Psoas muscle (tissue), 8 donors: Measurements from ENCODE around the gene KIF16B. TPM values are rescaled to one million over a fixed set of nuclear protein-coding genes. Genes with fewer than 3 reads are reported as not detected.

Experiments
- ATAC-seq, 4 donors: fragments of 200-7000 bp; cut with Tn5 transposase; one replicate each; pipeline ENCODE4 v1.9.1; 2020; ENCODE audit warnings: moderate library complexity in 3 of 4, mild to moderate bottlenecking in 2 of 4
- DNase-seq, 2 donors: peaks; one replicate each; pipeline ENCODE4 v3.0.0-alpha.2; 2020
- H3K27ac ChIP-seq: fragments of 200-600 bp; one replicate; pipeline ENCODE4 v1.8.0; 2022
- H3K27me3 ChIP-seq, 3 donors: fragments of 200-600 bp in 1 of 3; one replicate each; pipeline versions ENCODE4 v1.6.1 to v1.8.0; 2013 to 2022; ENCODE audit warnings: low read length in 2 of 3, mild to moderate bottlenecking in 2 of 3, moderate library complexity in 1 of 3; ENCODE audit not compliant: insufficient read depth in 3 of 3
- H3K36me3 ChIP-seq, 2 donors: fragments of 200-600 bp in 1 of 2; one replicate each; pipeline versions ENCODE4 v1.6.1 to v1.8.0; 2013 to 2022; ENCODE audit warnings: low read depth in 1 of 2, mild to moderate bottlenecking in 1 of 2, moderate library complexity in 1 of 2; ENCODE audit not compliant: insufficient read depth in 1 of 2
- H3K4me1 ChIP-seq: fragments of 200-600 bp; one replicate; pipeline ENCODE4 v1.8.0; 2022
- H3K4me3 ChIP-seq: fragments of 200-600 bp; one replicate; pipeline ENCODE4 v1.8.0; 2022; ENCODE audit warnings: mild to moderate bottlenecking
- H3K9me3 ChIP-seq: fragments of 200-600 bp; one replicate; pipeline ENCODE4 v1.8.0; 2022
- CTCF ChIP-seq: fragments of 200-600 bp; IDR thresholded peaks from one replicate; pipeline ENCODE4 v1.8.0; 2022; ENCODE audit warnings: antibody characterized with exemption
- WGBS, 3 donors: extraction: QIAGEN DNeasy Blood & Tissue Kit; methylation state at CpG; one replicate each; pipeline versions ENCODE4 v1.1.6 to v1.1.7; 2013; 5-methylcytosine and 5-hydroxymethylcytosine counted together
- intact Hi-C, 2 donors: fragments of 100-400 bp; cut with DNase I; formaldehyde crosslinking; loops; one replicate each; pipeline versions ENCODE4 v1.11.0 to v1.14.2; 2022
- polyA plus RNA-seq, 3 donors: library from polyadenylated mRNA; stranded (reverse); fragments of 200-250 nt; gene quantifications; one replicate each; pipeline ENCODE4 v1.2.3, GENCODE V29; 2013
- total RNA-seq, 4 donors: library from RNA; stranded (reverse); fragmentation: NEBNext Ultra II Directional in 2 of 4; extraction: Animal tissue kit (Norgen Biotek cat#: 25700) in 2 of 4; gene quantifications; one replicate each; pipeline versions ENCODE4 v1.2.1 to v1.2.4, GENCODE V29; 2021 to 2023
- donor health status: healthy with polysubstance abuse.
- donor health status: DM: no; HTN: no; CAD: no; lungs with moderate emphysema.
- donor health status: Bipolar disorder and iron deficiency.
- donor health status: healthy.
- donor health status: DM: yes; HTN: yes; CAD: no.
- donor health status: DM: no; HTN: no; CAD: no.
- donor health status: DM: no; HTN: no; CAD: no.
- donor health status: DM: yes; HTN: yes; CAD: no.

KIF16B gene
- total and polyA plus RNA-seq, 7 donors, result 18.1 to 30.6 (median 24.1) TPM

- ATAC-seq (no peak), DNase-seq (no peak)
- H3K27ac ChIP-seq, result no peak overlapping the region
- TF ChIP-seq CTCF, result no peak
- WGBS, 3 donors, result 60 to 74% (median 71%) methylated on average over 4 of the region's 4 CpGs
- no peaks in the 10 kb centered on the region for H3K27me3 ChIP-seq
- intact Hi-C loops, result no loop called here
- no peaks in the 10 kb centered on the region for H3K4me1 ChIP-seq
- H3K4me3 ChIP-seq, result no peak overlapping the region
- H3K36me3 ChIP-seq, result peaks cover 9 to 35% of the 10 kb centered on the region in 2 donors
- H3K9me3 ChIP-seq, result no peaks in the 10 kb centered on the region
Measured at GRCh38 chr20:16514140-16514539, 59.1 kb downstream of the KIF16B start.

- WGBS, 3 donors, result 78 to 85% (median 81%) methylated on average over 8 of the region's 8 CpGs
- no peak for ATAC-seq
- no peak overlapping the region for H3K4me3 ChIP-seq
- intact Hi-C loops, result no loop called here
- no peaks in the 10 kb centered on the region for H3K9me3 ChIP-seq
- no peak overlapping the region for H3K27ac ChIP-seq
- H3K27me3 ChIP-seq, result no peaks in the 10 kb centered on the region
- TF ChIP-seq CTCF, result no peak
- H3K4me1 ChIP-seq, result no peaks in the 10 kb centered on the region
- DNase-seq, result no peak
- H3K36me3 ChIP-seq, result peaks cover 4 to 82% of the 10 kb centered on the region in 2 donors
Measured at GRCh38 chr20:16505894-16506293, 67.4 kb downstream of the KIF16B start.

GRCh38 chr20:16501301-16501700 lies 71.9 kb downstream of the KIF16B start:
- H3K27me3 ChIP-seq, result no peaks in the 10 kb centered on the region
- H3K9me3 ChIP-seq, result no peaks in the 10 kb centered on the region
- H3K27ac ChIP-seq, result no peak overlapping the region
- ATAC-seq (no peak), DNase-seq (no peak)
- H3K4me3 ChIP-seq, result no peak overlapping the region
- peaks cover 0 to 58% of the 10 kb centered on the region in 2 donors for H3K36me3 ChIP-seq
- WGBS, 3 donors, result 47 to 67% (median 65%) methylated on average over 2 of the region's 2 CpGs
- TF ChIP-seq CTCF, result no peak
- no peaks in the 10 kb centered on the region for H3K4me1 ChIP-seq
- intact Hi-C loops, result no loop called here

- intact Hi-C loops, result no loop called here
- Histone ChIP-seq H3K4me3 (no peak overlapping the region), H3K27me3 (no peaks in the 10 kb centered on the region), H3K27ac (no peak overlapping the region), H3K4me1 (no peaks in the 10 kb centered on the region), H3K9me3 (no peaks in the 10 kb centered on the region), H3K36me3 (peaks cover 0 to 55% of the 10 kb centered on the region in 2 donors)
- TF ChIP-seq CTCF, result no peak
- ATAC-seq (no peak), DNase-seq (no peak)
- WGBS, 3 donors, result 84 to 89% (median 89%) methylated on average over 3 of the region's 3 CpGs
Measured at GRCh38 chr20:16500197-16500596, 73.1 kb downstream of the KIF16B start.

GRCh38 chr20:16498526-16499253 lies 74.6 kb downstream of the KIF16B start:
- H3K9me3 ChIP-seq, result no peaks in the 10 kb centered on the region
- H3K4me3 ChIP-seq, result no peak overlapping the region
- 88 to 95% (median 90%) methylated on average over 10 of the region's 10 CpGs for WGBS, 3 donors
- DNase-seq (no peak), ATAC-seq (no peak)
- H3K27me3 ChIP-seq, result no peaks in the 10 kb centered on the region
- intact Hi-C loops, result no loop called here
- H3K27ac ChIP-seq, result no peak overlapping the region
- peaks cover 0 to 53% of the 10 kb centered on the region in 2 donors for H3K36me3 ChIP-seq
- TF ChIP-seq CTCF, result no peak
- no peaks in the 10 kb centered on the region for H3K4me1 ChIP-seq
